Measurements from ENCODE around the gene STRN.
"Not testable (repeated sequence)": the region's sequence is repeated elsewhere in the genome, so short reads cannot be mapped to it uniquely, and the experiment has no call there.

Gene STRN

DNA sequence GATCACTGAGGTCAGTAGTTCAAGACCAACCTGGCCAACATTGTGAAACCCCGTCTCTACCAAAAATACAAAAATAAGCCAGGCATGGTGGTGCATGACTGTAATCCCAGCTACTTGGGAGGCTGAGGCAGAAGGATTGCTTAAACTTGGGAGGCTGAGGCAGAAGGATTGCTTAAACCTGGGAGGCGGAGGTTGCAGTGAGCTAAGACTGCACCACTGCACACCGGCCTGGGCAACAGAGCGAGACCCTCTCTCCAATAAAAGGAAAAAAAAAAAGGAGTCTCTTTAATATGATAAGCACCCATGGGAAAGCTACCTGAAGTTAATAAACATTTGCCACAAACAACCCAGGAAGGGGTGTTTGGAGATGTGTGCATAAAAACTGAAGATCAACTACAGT, 2.6 kb downstream of the STRN start:
- no peak for DNase-seq (ENCODE audit: low read depth)

DNA sequence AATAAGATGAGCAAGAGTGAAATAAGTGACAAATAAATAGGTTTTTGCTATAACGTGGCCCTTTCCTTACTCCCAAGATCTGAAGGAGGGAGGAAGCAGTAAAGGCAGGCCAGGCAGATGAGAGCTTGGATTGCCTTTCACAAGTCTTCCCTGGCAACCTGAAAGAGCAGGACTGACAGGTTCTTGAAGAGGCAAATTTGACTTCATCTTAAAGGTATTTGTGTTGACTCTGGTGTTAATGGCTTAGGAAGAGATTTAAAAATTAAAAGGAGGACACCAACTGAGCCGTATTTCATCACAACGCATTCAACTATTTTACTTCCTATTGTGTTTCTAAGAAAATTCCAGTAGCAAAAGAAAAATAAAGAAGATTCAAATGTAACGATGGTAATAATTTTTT, 3.2 kb downstream of the STRN start:
- DNase-seq (ENCODE audit: low read depth): no peak

DNA sequence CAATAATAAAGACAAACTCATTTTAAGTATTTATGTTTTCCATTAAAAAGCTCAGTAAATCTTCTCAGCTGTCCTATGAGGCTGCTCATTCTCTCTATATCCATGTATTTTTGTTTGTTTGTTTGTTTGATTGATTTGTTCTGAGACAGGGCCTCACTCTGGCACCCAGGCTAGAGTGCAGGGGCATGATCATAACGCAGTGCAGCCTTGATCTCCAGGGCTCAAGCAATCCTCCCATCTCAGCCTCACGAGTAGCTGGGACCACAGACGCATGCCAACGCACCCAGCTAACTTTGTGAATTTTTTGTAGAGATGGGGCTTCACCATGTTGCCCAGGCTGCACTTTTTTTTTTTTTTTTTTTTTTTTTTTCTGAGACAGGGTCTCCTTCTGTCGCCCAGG, 5.6 kb downstream of the STRN start:
- no peak for DNase-seq (ENCODE audit: low read depth)

DNA sequence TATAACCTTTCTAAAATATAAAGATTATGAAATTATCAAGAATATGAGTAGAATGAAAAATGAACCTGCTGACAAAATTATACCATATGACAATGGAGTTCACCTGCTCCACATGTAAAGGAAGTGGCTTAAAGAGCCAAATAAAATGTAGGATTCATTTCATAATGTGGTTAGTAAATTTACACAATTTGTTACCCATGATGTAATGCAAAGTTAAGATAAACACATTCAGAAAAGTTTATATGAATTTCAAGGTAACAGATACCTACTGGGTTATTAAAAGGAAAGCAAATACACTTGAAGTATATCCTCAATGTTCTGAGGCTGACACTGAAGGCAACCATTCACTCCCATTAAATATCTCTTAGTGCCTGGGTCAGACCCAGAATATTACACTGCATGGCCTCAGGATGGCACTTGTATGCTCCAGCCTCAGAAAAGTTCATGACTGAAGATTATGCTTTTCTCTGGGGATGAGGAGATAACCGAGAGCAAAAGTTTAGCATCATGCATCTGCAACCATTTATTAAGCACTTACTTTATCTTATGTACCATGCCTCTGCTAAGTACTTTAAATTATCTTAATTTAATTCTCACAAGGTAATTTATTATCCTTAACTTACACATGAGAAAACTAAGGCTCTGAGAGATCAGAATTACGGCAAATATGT, 6.2 kb downstream of the STRN start:
- no peak for DNase-seq (ENCODE audit: low read depth)

DNA sequence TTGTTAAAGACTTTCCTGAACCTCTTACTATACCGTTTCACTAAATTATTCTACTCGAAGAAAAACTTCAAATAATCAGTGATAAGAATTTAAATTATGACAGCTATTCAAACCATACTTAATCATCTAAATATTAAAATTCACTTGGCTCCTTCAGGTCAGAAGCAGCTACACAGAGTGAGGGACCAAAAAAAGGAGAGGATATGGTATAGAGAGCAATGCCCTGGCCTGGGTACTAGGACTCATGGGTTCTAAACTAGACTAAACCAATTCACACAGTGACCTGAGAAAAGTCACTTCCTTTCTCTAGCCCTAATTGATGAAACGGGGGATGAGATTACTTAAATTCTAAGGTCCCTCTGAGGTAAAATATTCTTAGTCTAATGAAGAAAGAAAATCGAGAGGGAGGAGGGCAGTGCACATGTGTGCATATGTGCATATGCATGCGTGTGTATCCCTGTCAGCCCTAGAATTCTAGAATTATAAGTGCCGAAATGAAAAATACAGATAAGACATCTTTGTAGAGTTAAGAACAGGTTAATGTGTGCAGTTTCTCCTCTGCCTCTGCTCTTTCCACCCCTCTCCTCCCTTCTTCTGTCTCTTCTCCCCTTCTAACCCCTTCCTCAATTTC, 11.2 kb downstream of the STRN start:
- DNase-seq (ENCODE audit: low read depth): no peak

DNA sequence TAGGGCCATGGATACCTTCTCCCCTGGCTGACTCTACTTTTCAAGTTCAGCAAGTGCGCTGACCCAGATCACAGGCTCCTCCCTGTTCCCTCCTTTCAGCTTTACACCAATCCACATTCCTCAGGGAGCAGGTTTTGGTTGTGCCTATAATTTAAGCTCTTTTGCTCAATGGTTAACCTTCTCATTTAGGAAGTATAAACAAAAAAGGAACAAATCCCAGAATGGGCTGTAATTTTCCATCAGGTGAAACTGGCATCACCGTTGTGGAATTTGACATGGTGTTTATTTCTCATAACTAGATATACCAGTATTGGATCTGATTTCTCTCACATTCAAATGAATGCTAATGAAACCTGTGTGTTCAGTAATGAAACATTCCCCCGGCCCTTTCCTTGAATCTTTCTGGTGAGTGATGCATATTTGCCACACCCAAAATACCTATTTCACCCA, 13.6 kb downstream of the STRN start:
- no peak for DNase-seq (ENCODE audit: low read depth)

DNA sequence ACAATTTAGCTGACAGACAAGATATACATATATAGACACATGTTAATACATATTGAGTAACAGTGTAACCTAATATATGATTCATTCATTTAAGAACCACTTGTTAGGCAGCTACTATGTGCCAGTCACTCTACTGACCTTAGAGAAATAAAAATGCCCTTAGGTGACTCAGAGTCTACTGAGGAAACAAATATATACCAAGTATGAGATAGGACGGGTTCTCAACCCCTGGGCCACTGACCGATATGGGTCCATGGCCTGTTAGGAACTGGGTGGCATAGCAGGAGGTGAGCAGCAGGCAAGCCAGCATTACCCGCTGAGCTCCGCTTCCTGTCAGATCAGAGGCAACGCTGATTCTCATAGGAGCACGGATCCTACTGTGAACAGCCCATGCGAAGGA, 14.8 kb downstream of the STRN start:
- no peak for DNase-seq (ENCODE audit: low read depth)

DNA sequence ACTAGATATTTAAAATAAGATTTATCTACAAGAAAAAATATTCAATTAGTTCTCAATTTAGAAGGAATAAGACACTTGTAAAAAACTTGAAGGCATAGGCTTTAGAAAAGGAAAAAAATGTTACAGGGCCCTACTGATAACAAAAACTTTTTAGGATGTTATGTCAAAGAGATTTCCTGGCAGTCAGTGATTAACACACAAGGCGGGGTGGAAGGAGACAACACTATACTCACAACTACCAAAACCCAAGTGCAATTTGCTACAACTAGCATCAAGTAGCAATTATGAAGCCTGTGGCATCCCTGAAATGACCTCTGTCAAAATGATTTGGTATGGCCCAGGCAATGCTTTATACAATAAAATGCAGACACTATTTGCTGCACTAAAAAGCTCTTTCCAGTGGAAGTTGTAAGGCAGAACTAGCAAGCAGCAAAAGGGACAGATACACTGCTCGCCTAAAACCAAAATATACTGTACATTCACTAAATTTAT, 15.3 kb downstream of the STRN start:
- no peak for DNase-seq (ENCODE audit: low read depth)

DNA sequence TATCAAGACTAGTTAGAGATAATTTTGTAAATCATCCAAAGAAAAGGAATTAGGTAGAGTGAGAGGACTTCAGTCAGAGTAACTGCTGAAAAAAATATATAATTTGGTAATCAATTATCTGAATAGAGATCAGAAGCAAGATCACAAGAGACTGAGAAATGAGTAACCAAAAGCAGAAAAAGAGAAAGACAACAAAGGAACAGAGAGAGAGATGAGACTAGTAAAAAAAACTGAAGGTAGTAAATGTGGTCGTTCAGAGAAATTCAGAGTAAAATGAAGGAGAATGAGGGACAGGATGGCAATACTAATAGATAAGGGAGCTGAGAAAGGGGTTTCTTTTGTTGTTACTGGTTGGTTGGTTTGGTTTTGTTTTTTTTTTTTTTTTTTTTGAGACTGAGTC, 16.5 kb downstream of the STRN start:
- no peak for DNase-seq (ENCODE audit: low read depth)

DNA sequence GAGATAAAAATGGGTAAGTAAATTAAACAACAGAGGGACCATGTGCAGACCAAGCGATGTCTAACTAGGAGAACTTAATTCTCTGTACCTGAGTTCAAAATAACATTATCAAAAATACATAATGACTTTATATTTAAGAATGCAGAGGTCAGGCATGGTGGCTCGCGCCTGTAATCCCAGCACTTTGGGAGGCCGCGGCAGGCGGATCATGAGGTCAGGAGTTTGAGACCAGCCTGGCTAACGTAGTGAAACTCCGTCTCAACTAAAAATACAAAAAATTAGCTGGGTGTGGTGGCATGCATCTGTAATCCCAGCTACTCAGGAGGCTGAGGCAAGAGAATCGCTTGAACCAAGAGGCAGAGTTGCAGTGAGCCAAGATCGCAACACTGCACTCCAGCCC, 21.1 kb downstream of the STRN start:
- DNase-seq (ENCODE audit: low read depth): not testable (repeated sequence)

DNA sequence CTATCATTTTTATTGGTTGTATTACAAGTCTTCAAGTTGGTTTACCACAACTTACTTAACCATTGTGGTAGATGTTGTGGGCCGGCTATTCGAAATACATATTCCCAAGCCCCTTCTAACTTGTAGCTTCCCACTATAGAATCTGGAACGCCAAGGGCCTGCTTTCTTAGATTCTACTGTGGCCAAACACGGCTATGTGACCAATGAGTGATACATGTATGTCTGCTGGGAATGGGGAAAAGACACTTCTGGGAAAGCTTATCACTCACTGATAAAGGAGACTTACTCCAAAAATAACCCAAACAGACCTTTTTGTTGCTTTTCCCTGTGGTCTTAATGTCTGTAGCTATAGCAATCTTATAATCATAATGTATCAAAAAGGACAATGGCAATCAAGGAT, 24.5 kb downstream of the STRN start:
- DNase-seq (ENCODE audit: low read depth): no peak

DNA sequence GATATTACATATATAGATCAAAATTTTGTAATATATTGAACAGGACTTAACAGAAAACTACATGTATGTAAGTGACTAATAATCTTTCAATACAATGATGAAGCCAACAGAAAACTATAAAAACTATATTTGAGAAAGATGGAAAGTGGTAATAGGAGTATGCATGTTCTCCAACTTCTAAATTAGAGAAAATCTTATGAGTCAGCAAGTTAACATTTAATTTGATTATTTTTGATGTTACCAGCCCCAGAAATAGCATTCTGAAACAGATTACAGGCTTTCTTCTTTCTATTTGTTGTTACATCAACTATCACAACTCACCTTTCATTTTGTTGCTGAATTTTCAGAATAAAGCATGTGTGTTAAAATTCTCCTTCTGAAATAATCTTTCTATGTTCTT, 29.8 kb downstream of the STRN start:
- not testable (repeated sequence) for DNase-seq (ENCODE audit: low read depth)

DNA sequence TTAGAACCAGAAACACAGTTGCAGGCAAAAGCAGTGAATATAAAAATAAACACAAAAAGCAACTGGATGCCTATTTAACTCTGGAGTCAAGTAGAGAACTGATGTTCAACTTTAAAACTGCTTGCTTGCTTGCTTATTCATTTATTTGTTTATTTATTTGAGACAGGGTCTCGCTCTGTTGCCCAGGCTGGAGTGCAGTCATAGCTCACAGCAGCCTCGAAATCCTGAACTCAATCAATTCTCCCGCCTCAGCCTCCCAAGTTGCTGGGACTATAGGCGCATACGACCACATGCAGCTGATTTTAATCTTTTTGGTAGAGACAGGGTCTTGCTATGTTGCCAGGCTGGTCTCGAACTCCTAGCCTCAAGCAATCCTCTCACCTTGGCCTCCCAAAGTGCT, 34.6 kb downstream of the STRN start:
- not testable (repeated sequence) for DNase-seq (ENCODE audit: low read depth)

DNA sequence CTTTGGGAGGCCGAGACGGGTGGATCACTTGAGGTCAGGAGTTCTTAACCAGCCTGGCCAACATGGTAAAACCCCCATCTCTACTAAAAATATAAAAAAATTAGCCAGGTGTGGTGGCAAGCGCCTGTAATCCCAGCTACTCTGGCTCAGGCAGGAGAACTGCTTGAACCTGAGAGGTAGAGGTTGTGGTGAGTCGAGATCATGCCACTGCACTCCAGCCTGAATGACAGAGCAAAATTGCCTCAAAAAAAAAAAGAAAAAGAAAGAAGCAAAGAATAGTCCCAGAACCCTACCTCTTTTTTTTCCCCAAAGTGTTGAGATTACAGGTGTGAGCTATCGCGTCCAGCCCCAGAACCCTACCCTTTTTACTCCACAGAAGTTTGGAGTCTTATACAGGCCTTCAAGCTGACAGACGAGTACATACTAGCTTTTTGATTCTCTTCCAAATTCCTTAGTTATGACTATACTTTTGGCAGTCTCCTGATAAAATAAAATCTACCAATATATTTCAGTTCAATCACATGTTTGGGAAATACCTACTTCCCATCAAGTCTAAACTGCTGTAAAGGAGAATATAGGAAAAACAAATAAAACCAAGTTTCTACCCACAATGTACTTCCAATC, 35.4 kb downstream of the STRN start:
- DNase-seq (ENCODE audit: low read depth): not testable (repeated sequence)

DNA sequence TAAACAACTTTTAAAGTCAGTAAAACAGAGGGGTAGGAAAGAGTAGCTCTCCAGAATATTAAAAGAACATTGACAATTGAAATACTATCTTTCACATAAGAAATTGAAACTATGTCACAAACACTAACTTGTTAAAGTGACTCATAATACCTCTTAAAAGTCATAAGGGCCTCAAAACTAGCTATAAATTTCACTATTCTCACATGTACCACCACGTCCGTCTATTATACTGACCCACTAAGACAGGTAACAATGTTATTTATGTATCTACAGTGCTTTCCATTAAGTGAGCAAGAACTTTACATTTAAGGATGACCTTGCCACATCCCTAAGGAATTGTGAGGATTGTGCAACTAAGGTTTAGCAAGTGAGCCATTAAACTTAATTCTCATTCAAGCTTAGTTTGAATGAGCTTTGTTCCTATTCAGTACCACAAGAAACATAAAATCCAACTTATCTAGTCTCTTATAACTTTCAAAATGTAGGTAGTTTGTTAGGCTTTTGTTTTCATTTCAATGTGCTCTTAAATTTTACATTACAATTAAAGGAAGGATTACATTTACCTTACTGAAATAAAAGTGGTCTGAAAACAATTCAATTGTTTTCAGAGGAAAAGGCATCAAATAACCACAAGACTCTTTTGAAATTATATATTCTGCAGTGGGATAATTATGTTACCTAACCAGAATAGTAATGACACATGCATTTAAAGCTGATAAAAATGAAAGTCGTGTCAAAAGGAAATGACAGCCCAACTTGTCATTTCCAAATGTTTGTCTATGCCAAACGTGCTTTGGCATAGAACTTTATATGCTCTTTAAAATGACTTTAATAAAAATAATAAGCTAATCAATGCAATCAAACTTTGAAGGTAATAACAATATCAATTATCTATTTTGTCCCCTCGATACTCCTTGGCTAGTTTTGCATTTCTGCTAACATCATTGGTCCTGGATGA, 39.9 kb downstream of the STRN start:
- not testable (repeated sequence) for DNase-seq (ENCODE audit: low read depth)

DNA sequence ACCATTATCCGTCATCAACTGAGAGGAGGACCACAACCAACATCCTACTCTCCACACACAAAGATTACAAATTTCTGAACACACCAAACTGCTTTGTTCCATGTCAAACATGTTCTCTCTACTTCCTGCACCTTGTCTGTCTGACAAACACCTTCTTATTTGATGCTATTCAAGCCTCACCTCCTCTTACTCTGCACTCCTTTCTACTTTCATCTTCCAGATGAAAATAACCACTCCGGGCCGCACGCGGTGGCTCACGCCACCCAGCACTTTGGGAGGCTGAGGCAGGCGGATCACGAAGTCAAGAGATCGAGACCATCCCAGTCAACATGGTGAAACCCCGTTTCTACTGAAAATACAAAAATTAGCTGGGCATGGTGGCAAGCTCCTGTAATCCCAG, 43.7 kb downstream of the STRN start:
- not testable (repeated sequence) for DNase-seq (ENCODE audit: low read depth)

DNA sequence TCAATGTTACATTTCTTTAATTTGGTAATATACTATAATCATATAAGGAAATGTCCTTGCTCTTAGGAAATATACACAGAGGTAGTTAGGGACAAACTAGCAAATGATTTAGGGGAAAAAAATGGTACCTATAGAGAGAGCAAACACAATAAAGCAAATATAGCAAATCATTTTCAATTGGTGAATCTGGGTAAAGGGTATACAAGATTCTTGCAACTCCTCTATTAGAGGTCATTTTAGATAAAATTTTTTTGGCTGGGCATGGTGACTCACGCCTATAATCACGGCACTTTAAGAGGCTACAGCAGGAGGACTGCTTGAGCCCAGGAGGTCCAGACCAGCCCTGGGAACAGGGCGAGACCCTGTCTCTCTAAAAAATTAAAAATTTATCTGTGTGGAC, 44.4 kb downstream of the STRN start:
- no peak for DNase-seq (ENCODE audit: low read depth)

DNA sequence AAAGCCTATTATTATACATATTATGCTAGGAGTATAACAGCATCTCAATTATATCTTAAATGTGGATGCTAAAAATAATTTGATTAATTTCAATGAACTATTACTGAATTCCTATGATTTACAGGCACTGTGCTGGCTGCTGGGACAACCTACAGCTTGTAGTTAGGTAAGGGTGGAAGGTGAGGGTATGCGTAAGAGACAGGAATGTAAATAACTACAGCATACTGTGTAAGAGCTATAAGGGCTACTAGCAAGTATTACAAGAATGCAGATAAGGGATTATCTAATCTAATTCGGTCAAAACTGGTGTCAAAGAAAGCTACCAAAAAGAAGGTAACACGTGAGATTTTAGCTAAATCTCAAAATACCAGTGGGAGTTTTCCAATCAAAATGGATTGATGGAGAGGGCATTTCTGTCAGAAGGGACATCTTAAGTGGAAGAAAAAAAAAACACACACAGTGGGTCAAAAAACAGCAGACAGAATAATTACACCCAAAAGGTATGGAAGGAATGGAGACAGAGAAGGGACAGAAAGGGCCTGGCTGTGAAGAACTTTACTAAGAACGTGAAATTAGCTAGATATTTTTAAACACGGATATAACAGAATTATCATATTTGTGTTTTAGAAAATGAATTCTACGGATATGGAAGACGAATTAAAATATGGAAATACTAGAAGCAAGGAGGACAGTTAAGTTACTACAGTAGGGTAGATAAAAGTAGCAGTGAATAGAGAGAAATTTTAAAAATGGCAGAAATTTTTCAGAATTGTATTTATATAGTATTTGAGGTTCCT, 47.1 kb downstream of the STRN start:
- no peak for DNase-seq (ENCODE audit: low read depth)

DNA sequence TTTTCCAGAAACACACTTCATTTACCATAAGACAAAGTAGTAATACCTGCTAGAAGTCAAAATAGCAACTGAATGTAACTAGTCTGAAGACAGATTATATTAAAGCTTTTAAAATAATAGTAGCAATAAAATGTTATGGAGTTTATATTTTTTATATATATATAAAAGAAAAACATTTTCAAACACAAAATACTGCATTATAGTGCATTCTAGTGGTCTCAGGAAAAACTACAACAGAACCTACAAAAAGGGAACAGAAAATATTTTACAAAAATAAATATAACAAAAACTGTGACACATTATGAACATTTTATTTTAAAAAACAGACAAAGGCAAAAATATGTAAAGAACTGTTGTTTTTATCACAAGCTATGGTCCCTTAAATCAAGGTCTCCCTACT, 48.0 kb downstream of the STRN start:
- no peak for DNase-seq (ENCODE audit: low read depth)

DNA sequence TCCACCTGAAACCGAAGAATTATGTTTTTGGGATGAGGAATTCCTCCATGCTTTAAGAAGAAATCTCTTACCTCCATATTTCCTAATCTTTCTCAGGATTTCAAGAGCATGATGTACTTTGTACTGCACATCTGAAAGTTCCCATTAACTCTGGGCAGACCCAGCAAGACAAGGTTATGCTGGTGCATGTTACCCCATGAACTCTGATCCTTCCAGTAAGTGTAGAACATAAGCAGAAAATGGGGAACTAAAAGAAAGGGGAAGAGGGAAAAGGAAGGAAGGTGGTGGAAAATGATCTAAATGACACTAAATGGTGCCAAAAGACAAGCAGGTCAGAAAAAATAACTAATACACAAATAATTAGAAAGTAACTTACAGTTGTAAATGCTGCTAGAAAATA, 50.7 kb downstream of the STRN start:
- DNase-seq (ENCODE audit: low read depth): no peak

DNA sequence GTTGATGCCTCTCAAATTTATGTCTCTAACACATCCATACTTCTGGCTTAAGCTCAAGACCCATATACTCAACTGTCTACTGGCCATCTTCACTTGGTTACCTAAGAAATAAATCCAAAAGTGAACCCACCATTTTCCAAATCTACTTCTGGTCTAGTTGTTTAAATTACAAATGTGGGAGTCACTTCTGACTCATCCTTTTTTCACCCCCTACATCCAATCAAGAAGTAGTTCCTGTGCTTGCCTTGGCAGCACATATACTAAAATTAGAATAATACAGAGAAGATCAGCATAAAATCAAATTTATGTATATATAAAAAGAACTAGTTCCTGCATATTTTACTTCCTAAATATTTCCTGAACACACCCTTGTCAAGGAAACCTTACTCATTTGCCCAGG, 53.6 kb downstream of the STRN start:
- DNase-seq (ENCODE audit: low read depth): no peak

All from activated T-cell treated with anti-CD3 and anti-CD28 coated beads for 1 hour (primary cell).